Suprapubic skin (tissue), 4 donors: ENCODE results near the gene IFNK.

ENCODE experiments used
- EP300 ChIP-seq: sonication (generic); formaldehyde crosslinking; IDR thresholded peaks from one replicate; pipeline ENCODE4 v1.6.1; 2017; ENCODE audit warnings: antibody characterized with exemption
- POLR2A ChIP-seq, 2 donors: fragments of 450-650 bp; IDR thresholded peaks; one replicate each; pipeline ENCODE4 v1.6.1; 2017; ENCODE audit warnings: antibody characterized with exemption in 2 of 2, mild to moderate bottlenecking in 2 of 2, moderate library complexity in 2 of 2
- POLR2AphosphoS5 ChIP-seq, 3 donors: sonication (generic); formaldehyde crosslinking; IDR thresholded peaks; one replicate each; pipeline ENCODE4 v1.6.1; 2017; ENCODE audit warnings: antibody characterized with exemption in 3 of 3
- TF ChIP-seq, protein P1 (sequence below), 2 donors: fragments of 200-600 bp in 1 of 2; fragments of 450-650 bp in 1 of 2; sonication (generic) in 1 of 2; IDR thresholded peaks; one replicate each; pipeline ENCODE4 v1.5.1; 2016 to 2019; ENCODE audit warnings: antibody characterized with exemption in 2 of 2, mild to moderate bottlenecking in 1 of 2, moderate library complexity in 1 of 2

DNA sequence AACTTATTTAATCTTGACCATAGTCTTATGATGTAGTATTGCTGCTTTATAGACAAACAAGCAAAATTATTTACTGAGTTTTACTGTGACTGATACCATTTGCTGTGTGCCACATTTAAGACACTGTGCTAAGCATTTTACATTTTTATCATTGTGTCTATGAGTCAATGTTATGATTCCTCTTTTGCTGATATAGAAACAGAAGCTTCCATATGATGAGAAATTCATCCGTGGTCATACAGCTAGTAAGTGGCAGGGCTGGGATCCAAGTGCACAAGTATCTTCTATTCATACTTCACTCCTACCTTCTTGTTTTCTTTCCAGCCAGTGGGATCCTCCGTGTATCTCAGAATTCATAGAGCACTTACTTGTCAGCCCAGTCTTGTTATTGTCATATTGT is 17.1 kb upstream of the IFNK start:
- TF ChIP-seq, protein P1, sequence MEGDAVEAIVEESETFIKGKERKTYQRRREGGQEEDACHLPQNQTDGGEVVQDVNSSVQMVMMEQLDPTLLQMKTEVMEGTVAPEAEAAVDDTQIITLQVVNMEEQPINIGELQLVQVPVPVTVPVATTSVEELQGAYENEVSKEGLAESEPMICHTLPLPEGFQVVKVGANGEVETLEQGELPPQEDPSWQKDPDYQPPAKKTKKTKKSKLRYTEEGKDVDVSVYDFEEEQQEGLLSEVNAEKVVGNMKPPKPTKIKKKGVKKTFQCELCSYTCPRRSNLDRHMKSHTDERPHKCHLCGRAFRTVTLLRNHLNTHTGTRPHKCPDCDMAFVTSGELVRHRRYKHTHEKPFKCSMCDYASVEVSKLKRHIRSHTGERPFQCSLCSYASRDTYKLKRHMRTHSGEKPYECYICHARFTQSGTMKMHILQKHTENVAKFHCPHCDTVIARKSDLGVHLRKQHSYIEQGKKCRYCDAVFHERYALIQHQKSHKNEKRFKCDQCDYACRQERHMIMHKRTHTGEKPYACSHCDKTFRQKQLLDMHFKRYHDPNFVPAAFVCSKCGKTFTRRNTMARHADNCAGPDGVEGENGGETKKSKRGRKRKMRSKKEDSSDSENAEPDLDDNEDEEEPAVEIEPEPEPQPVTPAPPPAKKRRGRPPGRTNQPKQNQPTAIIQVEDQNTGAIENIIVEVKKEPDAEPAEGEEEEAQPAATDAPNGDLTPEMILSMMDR (IDR thresholded peaks at IDR 0.05), result no peak
- no peak for TF ChIP-seq POLR2AphosphoS5 (IDR thresholded peaks at IDR 0.05)
- no peak for TF ChIP-seq POLR2A (IDR thresholded peaks at IDR 0.05)
- no peak for TF ChIP-seq EP300
